PFSK-1 (cell line): ENCODE measurements around the gene IQSEC2.

Source experiments
- FOXP2 ChIP-seq: optimal IDR thresholded peaks from 2 replicates; pipeline ENCODE3; 2011; ENCODE audit warnings: borderline replicate concordance, control low read depth, inconsistent platforms; ENCODE audit not compliant: insufficient read depth; ENCODE audit errors: extremely low read length, extremely low read depth
- POLR2AphosphoS5 ChIP-seq: IDR thresholded peaks from 2 replicates; pipeline ENCODE4 v1.6.1; 2012; ENCODE audit warnings: low read depth, mild to moderate bottlenecking, control low read depth, low read length, moderate library complexity
- REST ChIP-seq, 2 experiments: IDR thresholded peaks; 2 replicates each; pipeline versions ENCODE4 v1.6.1 to v1.8.0; 2011 to 2012; ENCODE audit warnings: low read depth in 2 of 2, low read length in 2 of 2, control low read depth in 1 of 2, inconsistent platforms in 1 of 2, mild to moderate bottlenecking in 1 of 2, moderate library complexity in 1 of 2; ENCODE audit not compliant: insufficient read depth in 1 of 2
- SIN3A ChIP-seq: IDR thresholded peaks from 2 replicates; pipeline ENCODE4 v1.6.1; 2012; ENCODE audit warnings: mild to moderate bottlenecking, low read length, moderate library complexity, borderline replicate concordance; ENCODE audit not compliant: insufficient read depth
- TAF1 ChIP-seq: IDR thresholded peaks from 2 replicates; pipeline ENCODE4 v1.6.1; 2012; ENCODE audit warnings: low read length, control low read depth, borderline replicate concordance; ENCODE audit not compliant: insufficient read depth

IQSEC2 gene

GRCh38 chrX:53284684-53285447 lies 3.5 kb upstream of the IQSEC2 start:
- TF ChIP-seq FOXP2 (no peak), REST (IDR thresholded peaks at IDR 0.05; ENCODE audit: insufficient read depth in 1 of 2, low read depth in 2 of 2, low read length in 2 of 2) (no peak), TAF1 (no peak), SIN3A (no peak), POLR2AphosphoS5 (no peak)

- TF ChIP-seq FOXP2 (no peak), REST (IDR thresholded peaks at IDR 0.05; ENCODE audit: insufficient read depth in 1 of 2, low read depth in 2 of 2, low read length in 2 of 2) (0 out of 4 replicates have a peak, but pooled peaks of 1 of the 2 experiments have one; percentile 55)
These were observed 2.2 kb upstream of the IQSEC2 start for GRCh38 chrX:53283567-53283966.

- TF ChIP-seq POLR2AphosphoS5 = no peak
- no peak for TF ChIP-seq TAF1
- no peak for TF ChIP-seq FOXP2
- no peak for TF ChIP-seq SIN3A
- no peak for TF ChIP-seq REST (IDR thresholded peaks at IDR 0.05; ENCODE audit: insufficient read depth in 1 of 2, low read depth in 2 of 2, low read length in 2 of 2)
These were observed 1.7 kb upstream of the IQSEC2 start for GRCh38 chrX:53283099-53283498.

GRCh38 chrX:53281963-53282695 lies 745 bp upstream of the IQSEC2 start:
- TF ChIP-seq REST (IDR thresholded peaks at IDR 0.05; ENCODE audit: insufficient read depth in 1 of 2, low read depth in 2 of 2, low read length in 2 of 2) (no peak), FOXP2 (no peak), POLR2AphosphoS5 (no peak), TAF1 (no peak), SIN3A (no peak)
